SJSA1 (cell line): Measurements from ENCODE around the gene SPG21. TPM values are rescaled to one million over a fixed set of nuclear protein-coding genes. Genes with fewer than 3 reads are reported as not detected.

Source experiments
- DNase-seq, 2 experiments: peaks; one replicate each; pipeline ENCODE4 v3.0.0-alpha.2; 2015 to 2020; ENCODE audit warnings: low spot score in 2 of 2, low read depth in 1 of 2
- H3K27ac ChIP-seq: fragments of 250-450 bp; sonication (Bioruptor Pico); 2 replicates; pipeline ENCODE4 v1.5.1; 2020; ENCODE audit warnings: mild to moderate bottlenecking, moderate library complexity
- H3K27me3 ChIP-seq: fragments of 250-450 bp; sonication (Bioruptor Pico); replicated peaks from 2 replicates; pipeline ENCODE4 v1.5.1; 2020; ENCODE audit warnings: mild to moderate bottlenecking, moderate library complexity
- H3K36me3 ChIP-seq: fragments of 250-450 bp; sonication (Bioruptor Pico); 2 replicates; pipeline ENCODE4 v1.5.1; 2020; ENCODE audit warnings: mild to moderate bottlenecking
- H3K4me1 ChIP-seq: fragments of 250-450 bp; sonication (Bioruptor Pico); replicated peaks from 2 replicates; pipeline ENCODE4 v1.6.1; 2021; ENCODE audit warnings: mild to moderate bottlenecking
- H3K4me3 ChIP-seq: fragments of 250-450 bp; sonication (Bioruptor Pico); 2 replicates; pipeline ENCODE4 v1.5.1; 2020; ENCODE audit warnings: mild to moderate bottlenecking
- H3K9me3 ChIP-seq: fragments of 250-450 bp; sonication (Bioruptor Pico); replicated peaks from 2 replicates; pipeline ENCODE4 v1.5.1; 2020; ENCODE audit warnings: mild to moderate bottlenecking
- total RNA-seq: library from RNA; depleted of rRNA; stranded (reverse); fragments of >200 nt; shearing (Covaris generic); gene quantifications from 2 replicates; pipeline ENCODE4 v1.2.3, GENCODE V29; 2014

SPG21 gene
- total RNA-seq, 1 experiment from 2014 or later, result 49.0 TPM

GRCh38 chr15:64981812-64982431 is 7.8 kb downstream of the SPG21 start:
- Histone ChIP-seq H3K36me3 (peaks cover 27% of the 10 kb centered on the region), H3K9me3 (no peaks in the 10 kb centered on the region), H3K27me3 (no peaks in the 10 kb centered on the region), H3K4me1 (peaks cover 11% of the 10 kb centered on the region), H3K4me3 (no peak overlapping the region), H3K27ac (no peak overlapping the region)
- no peak for DNase-seq

DNA sequence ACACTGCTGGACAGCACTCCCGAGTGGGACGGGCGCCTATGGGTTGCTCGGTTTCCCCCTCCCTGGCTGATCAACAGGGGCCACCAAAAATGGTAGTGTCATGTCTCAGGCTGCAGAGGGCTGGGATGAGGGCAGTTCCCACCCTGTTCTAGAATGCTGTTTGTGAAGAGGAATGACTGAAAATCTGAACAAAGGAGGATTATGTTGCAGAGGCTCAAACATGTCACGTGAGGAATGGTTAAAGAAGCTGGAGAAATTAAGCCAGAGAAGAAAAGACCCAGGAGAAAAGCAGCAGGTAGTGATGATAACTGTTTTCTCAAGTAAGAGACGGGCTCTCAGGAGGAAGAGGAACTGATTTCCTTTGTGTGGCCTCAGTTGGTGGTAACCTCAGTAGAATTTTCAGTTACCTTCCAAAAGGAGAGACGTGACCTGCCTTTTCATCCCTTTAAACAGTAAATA is 10.4 kb downstream of the SPG21 start:
- Histone ChIP-seq H3K27ac (no peak overlapping the region), H3K36me3 (peaks cover 47% of the 10 kb centered on the region), H3K4me1 (no peaks in the 10 kb centered on the region), H3K4me3 (no peak overlapping the region), H3K27me3 (no peaks in the 10 kb centered on the region), H3K9me3 (no peaks in the 10 kb centered on the region)
- no peak for DNase-seq

GRCh38 chr15:64975390-64975789 is 14.3 kb downstream of the SPG21 start:
- no peak for DNase-seq
- Histone ChIP-seq H3K36me3 (peaks cover 66% of the 10 kb centered on the region), H3K27ac (no peak overlapping the region), H3K4me1 (no peaks in the 10 kb centered on the region), H3K4me3 (no peak overlapping the region), H3K27me3 (no peaks in the 10 kb centered on the region), H3K9me3 (no peaks in the 10 kb centered on the region)

DNA sequence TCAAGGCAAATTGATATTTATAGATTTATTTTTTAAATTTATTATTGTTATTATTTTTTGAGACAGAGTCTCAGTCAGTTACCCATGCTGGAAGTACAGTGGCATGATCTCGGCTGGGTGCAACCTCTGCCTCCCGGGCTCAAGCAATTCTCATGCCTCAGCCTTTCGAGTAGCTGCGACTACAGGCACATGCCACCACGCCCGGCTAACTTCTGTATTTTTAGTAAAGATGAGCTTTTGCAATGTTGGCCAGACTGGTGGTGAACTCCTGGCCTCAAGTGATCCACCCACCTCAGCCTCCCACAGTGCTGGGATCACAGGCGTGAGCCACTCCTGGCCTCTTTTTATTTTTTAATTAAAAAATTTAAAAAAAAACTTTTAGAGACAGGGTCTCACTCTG is 19.0 kb downstream of the SPG21 start:
- Histone ChIP-seq H3K27ac (no peak overlapping the region), H3K4me1 (no peaks in the 10 kb centered on the region), H3K27me3 (no peaks in the 10 kb centered on the region), H3K36me3 (peaks cover 66% of the 10 kb centered on the region), H3K9me3 (no peaks in the 10 kb centered on the region), H3K4me3 (no peak overlapping the region)
- no peak for DNase-seq

- Histone ChIP-seq H3K4me3 (no peak overlapping the region), H3K9me3 (no peaks in the 10 kb centered on the region), H3K27me3 (no peaks in the 10 kb centered on the region), H3K36me3 (peaks cover 63% of the 10 kb centered on the region), H3K27ac (no peak overlapping the region), H3K4me1 (no peaks in the 10 kb centered on the region)
- DNase-seq, result no peak
These were observed 20.3 kb downstream of the SPG21 start for GRCh38 chr15:64969401-64969800.

DNA sequence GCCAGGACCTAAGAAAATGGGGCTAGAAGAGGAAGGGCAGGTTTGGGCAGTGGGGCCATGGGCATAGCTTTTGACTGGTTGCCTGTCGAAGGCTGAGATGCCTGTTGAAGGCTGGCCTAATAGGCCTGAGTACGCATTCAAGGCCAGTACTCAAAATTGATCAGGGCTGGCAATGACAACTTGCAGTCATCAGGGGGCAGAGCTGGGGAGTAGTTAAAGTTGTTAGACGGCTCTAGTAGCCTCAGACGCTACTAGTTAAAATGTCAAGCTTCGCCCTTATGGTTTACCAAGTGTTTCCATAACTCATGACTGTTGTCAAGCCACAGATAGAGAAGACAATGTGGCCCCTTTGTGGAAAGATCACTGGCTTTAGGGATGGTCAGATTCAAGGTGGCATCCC is 28.7 kb downstream of the SPG21 start:
- Histone ChIP-seq H3K27ac (no peak overlapping the region), H3K27me3 (no peaks in the 10 kb centered on the region), H3K4me3 (no peak overlapping the region), H3K4me1 (no peaks in the 10 kb centered on the region), H3K9me3 (0 out of 2 replicates have a peak, but pooled peaks cover 2% of the 10 kb centered on the region), H3K36me3 (peaks cover 75% of the 10 kb centered on the region)
- DNase-seq, result no peak

DNA sequence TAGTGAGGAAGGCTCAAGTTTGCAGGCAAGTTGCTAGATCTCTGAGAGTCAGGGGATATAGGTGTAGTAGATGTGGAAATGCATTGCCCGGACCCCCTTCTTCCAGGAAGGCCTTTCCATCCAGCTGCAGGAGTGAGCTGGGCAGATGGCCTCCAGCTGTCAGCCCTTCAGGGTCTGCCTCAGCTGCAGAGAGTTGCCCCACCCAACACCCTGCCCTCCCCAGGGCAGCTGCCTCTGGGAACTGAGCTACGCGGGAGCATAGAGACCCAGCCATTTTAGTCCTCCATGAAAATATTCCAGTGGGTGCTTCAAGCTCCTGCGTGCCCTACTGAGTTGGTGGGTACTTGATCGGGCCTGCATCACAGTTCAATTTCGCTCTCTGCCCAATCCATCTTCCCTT is 29.6 kb downstream of the SPG21 start:
- H3K36me3 ChIP-seq, result peaks cover 77% of the 10 kb centered on the region
- no peaks in the 10 kb centered on the region for H3K27me3 ChIP-seq

DNA sequence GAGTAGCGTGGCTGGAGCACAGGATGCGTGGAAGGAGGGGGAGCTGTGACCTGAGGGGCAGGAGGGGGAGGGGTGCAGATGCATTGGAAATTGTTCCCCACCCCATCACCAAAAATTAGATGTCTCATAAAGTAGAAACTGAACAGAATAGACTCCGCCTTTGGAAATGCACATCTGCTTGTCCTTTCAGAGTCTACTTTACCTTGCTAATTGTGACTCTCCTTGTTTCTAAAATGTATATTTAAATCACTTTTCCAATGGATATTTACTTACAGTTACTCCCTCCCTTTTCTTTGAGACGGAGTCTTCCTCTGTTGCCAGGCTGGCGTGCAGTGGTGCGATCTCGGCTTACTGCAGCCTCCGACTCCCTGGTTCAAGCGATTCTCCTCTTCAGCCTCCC is 30.6 kb downstream of the SPG21 start:
- no peaks in the 10 kb centered on the region for H3K27me3 ChIP-seq

More for the DNA sequence above, 29.6 kb downstream of the SPG21 start:
- H3K9me3 ChIP-seq, result 0 out of 2 replicates have a peak, but pooled peaks cover 2% of the 10 kb centered on the region
- no peak for DNase-seq
- H3K4me3 ChIP-seq, result no peak overlapping the region
- H3K4me1 ChIP-seq, result no peaks in the 10 kb centered on the region
- H3K27ac ChIP-seq, result no peak overlapping the region

GRCh38 chr15:64954395-64954794 is 35.3 kb downstream of the SPG21 start:
- Histone ChIP-seq H3K36me3 (peaks cover 28% of the 10 kb centered on the region), H3K4me3 (no peak overlapping the region), H3K27ac (no peak overlapping the region), H3K4me1 (no peaks in the 10 kb centered on the region), H3K27me3 (no peaks in the 10 kb centered on the region), H3K9me3 (0 out of 2 replicates have a peak, but pooled peaks cover 2% of the 10 kb centered on the region)
- DNase-seq, result no peak

More for the DNA sequence above, 30.6 kb downstream of the SPG21 start:
- Histone ChIP-seq H3K4me3 (no peak overlapping the region), H3K36me3 (peaks cover 70% of the 10 kb centered on the region), H3K27ac (no peak overlapping the region), H3K4me1 (no peaks in the 10 kb centered on the region), H3K9me3 (0 out of 2 replicates have a peak, but pooled peaks cover 2% of the 10 kb centered on the region)
- no peak for DNase-seq

- H3K27ac ChIP-seq, result no peak overlapping the region
- no peaks in the 10 kb centered on the region for H3K4me1 ChIP-seq
- H3K9me3 ChIP-seq, result 0 out of 2 replicates have a peak, but pooled peaks cover 2% of the 10 kb centered on the region
- DNase-seq, result no peak
- H3K36me3 ChIP-seq, result peaks cover 14% of the 10 kb centered on the region
- no peaks in the 10 kb centered on the region for H3K27me3 ChIP-seq
- H3K4me3 ChIP-seq, result no peak overlapping the region
These were observed 37.8 kb downstream of the SPG21 start for GRCh38 chr15:64951777-64952418.

GRCh38 chr15:64950888-64951287 is 38.8 kb downstream of the SPG21 start:
- no peak for DNase-seq
- Histone ChIP-seq H3K4me3 (no peak overlapping the region), H3K4me1 (no peaks in the 10 kb centered on the region), H3K9me3 (no peaks in the 10 kb centered on the region), H3K27ac (no peak overlapping the region), H3K36me3 (peaks cover 7% of the 10 kb centered on the region), H3K27me3 (no peaks in the 10 kb centered on the region)

DNA sequence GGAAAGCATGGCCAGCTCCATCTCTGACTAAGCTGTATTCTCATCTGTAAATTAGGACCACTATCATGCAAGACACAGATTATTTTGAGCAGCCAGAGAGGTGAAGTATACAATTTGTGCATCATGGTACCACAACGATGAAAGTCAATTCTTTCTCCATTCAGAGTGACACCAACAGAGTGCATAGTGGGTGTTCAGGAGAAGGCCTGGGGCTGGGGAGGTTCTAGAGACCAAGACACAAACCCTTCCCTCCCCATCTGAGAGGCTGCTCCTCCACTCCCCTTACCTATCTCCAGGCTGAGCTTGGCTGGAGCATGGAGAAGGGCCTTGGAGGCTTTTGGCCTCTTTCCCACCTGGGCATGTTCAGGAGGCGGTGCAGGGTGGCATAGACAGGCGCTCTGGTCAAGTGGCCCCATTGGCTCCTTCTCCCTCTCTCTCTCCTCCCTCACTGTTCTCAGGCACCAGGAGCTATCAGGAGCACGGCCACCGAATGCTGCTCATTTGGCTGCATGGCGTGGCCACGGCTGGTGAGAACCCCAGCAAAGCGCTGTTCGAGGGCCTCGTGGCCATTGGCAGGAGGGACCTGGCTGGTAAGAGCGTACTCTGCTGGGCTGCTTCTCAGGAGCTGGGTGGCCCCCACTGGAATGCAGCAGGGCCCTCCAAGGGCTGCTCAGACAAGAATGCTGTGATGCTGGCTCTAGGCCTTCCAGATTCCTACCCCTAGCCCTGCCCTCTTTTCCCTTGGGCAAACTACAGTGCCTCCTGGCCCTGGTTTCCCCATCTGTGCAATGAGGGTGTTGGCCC is 40.1 kb downstream of the SPG21 start:
- H3K36me3 ChIP-seq, result no peaks in the 10 kb centered on the region
- H3K4me3 ChIP-seq, result no peak overlapping the region
- no peak overlapping the region for H3K27ac ChIP-seq
- H3K27me3 ChIP-seq, result no peaks in the 10 kb centered on the region
- DNase-seq, result no peak
- H3K4me1 ChIP-seq, result no peaks in the 10 kb centered on the region
- no peaks in the 10 kb centered on the region for H3K9me3 ChIP-seq

- Histone ChIP-seq H3K4me1 (no peaks in the 10 kb centered on the region), H3K9me3 (no peaks in the 10 kb centered on the region), H3K27ac (no peak overlapping the region), H3K36me3 (no peaks in the 10 kb centered on the region), H3K4me3 (no peak overlapping the region), H3K27me3 (no peaks in the 10 kb centered on the region)
- no peak for DNase-seq
These were observed 40.8 kb downstream of the SPG21 start for GRCh38 chr15:64948916-64949315.

- Histone ChIP-seq H3K36me3 (no peaks in the 10 kb centered on the region), H3K4me1 (no peaks in the 10 kb centered on the region), H3K4me3 (no peak overlapping the region), H3K9me3 (no peaks in the 10 kb centered on the region), H3K27ac (no peak overlapping the region), H3K27me3 (no peaks in the 10 kb centered on the region)
- no peak for DNase-seq
These were observed 42.5 kb downstream of the SPG21 start for GRCh38 chr15:64947211-64947610.
